K562 (cell line): ENCODE measurements around the gene SH3BP5L. TPM values are rescaled to one million over a fixed set of nuclear protein-coding genes. Genes with fewer than 3 reads are reported as not detected.

Source experiments
- CBX2 ChIP-seq: fragments of 200-600 bp; sonication (generic); IDR thresholded peaks from one replicate; pipeline ENCODE4 v1.6.1; 2012; ENCODE audit warnings: mild to moderate bottlenecking, low read length, inconsistent platforms; ENCODE audit not compliant: insufficient read depth, poor library complexity, severe bottlenecking
- CC2D1A ChIP-seq: fragments of 450-650 bp; IDR thresholded peaks from 2 replicates; pipeline ENCODE4 v1.6.1; 2017; ENCODE audit warnings: mild to moderate bottlenecking
- CREBBP ChIP-seq: IDR thresholded peaks from one replicate; pipeline ENCODE4 v1.6.1; 2012; ENCODE audit warnings: low read depth, mild to moderate bottlenecking, control low read depth, inconsistent platforms, low read length
- EP300 ChIP-seq: IDR thresholded peaks from 2 replicates; pipeline ENCODE4 v1.6.1; 2012; ENCODE audit warnings: low read length, improper control_type of control experiment
- FUS ChIP-seq: fragments of 200-400 bp; formaldehyde crosslinking; optimal IDR thresholded peaks from 2 replicates; pipeline ENCODE3; 2017; ENCODE audit warnings: low read depth, low read length
- HNRNPH1 ChIP-seq: fragments of 200-400 bp; formaldehyde crosslinking; optimal IDR thresholded peaks from 2 replicates; pipeline ENCODE3; 2017; ENCODE audit warnings: low read depth, mild to moderate bottlenecking, low read length, moderate library complexity
- MAFK ChIP-seq: IDR thresholded peaks from 2 replicates; pipeline ENCODE4 v1.6.1; 2011; ENCODE audit warnings: low read length, improper control_type of control experiment
- PHB ChIP-seq: fragments of 250-450 bp; sonication (Bioruptor Pico); IDR thresholded peaks from 2 replicates; pipeline ENCODE4 v1.5.0; 2021
- PML ChIP-seq: IDR thresholded peaks from 2 replicates; pipeline ENCODE4 v1.6.1; 2012; ENCODE audit warnings: low read length, inconsistent platforms
- PRPF4 ChIP-seq: fragments of 200-400 bp; formaldehyde crosslinking; IDR thresholded peaks from one replicate; pipeline ENCODE4 v1.6.1; 2017; ENCODE audit warnings: low read length, low read depth, mild to moderate bottlenecking; ENCODE audit not compliant: insufficient read depth, poor library complexity, severe bottlenecking
- RFX7 ChIP-seq: fragments of 250-450 bp; sonication (Bioruptor Pico); IDR thresholded peaks from 2 replicates; pipeline ENCODE4 v1.5.1; 2021; ENCODE audit warnings: mild to moderate bottlenecking
- SIRT6 ChIP-seq: IDR thresholded peaks from one replicate; pipeline ENCODE4 v1.6.1; 2012; ENCODE audit warnings: low read depth, mild to moderate bottlenecking, control low read depth, inconsistent platforms, low read length, moderate library complexity
- SMAD4 ChIP-seq: fragments of 250-450 bp; sonication (Bioruptor Pico); conservative IDR thresholded peaks from 2 replicates; pipeline ENCODE4 v1.8.0; 2021; ENCODE audit warnings: inconsistent platforms, mild to moderate bottlenecking, moderate library complexity
- ZBTB17 ChIP-seq: fragments of 450-650 bp; formaldehyde crosslinking; IDR thresholded peaks from 2 replicates; pipeline ENCODE4 v1.4.0; 2020; ENCODE audit warnings: mild to moderate bottlenecking
- ZKSCAN1 ChIP-seq: fragments of 150-350 bp; IDR thresholded peaks from 2 replicates; pipeline ENCODE4 v1.6.1; 2016; ENCODE audit warnings: low read depth, low read length
- ZNF165 ChIP-seq: fragments of 250-450 bp; sonication (Bioruptor Pico); IDR thresholded peaks from 2 replicates; pipeline ENCODE4 v1.4.0; 2020; ENCODE audit warnings: borderline replicate concordance
- ZNF384 ChIP-seq: IDR thresholded peaks from 2 replicates; pipeline ENCODE4 v1.6.1; 2012; ENCODE audit warnings: low read depth, low read length, improper control_type of control experiment
- polyA plus RNA-seq, 8 experiments: library from polyadenylated mRNA; depleted of rRNA in 4 of 8; stranded (reverse) in 5 of 8; unstranded in 3 of 8; fragments of >200 nt; fragmentation: Nextera tagmentation in 2 of 8; fragmentation: Illumina TruSeq in 1 of 8; extraction: Ambion mirVana in 2 of 8; extraction: Trizol in 1 of 8; gene quantifications; 2 replicates each; pipeline versions ENCODE4 v1.2.1 to v1.2.3, GENCODE V29; 2011 to 2014; ENCODE audit warnings: inconsistent platforms in 1 of 8, missing spikeins in 1 of 8
- total RNA-seq, 7 experiments: library from RNA; depleted of rRNA in 6 of 7; stranded (reverse); fragments of >200 nt in 6 of 7; fragmentation: Illumina TruSeq in 2 of 7; extraction: Trizol in 2 of 7; gene quantifications; 2 replicates each; pipeline versions ENCODE4 v1.2.1 to v1.2.3, GENCODE V29; 2011 to 2021; ENCODE audit warnings: low replicate concordance in 1 of 7
- TF ChIP-seq, protein P1 (sequence below): fragments of 450-650 bp; IDR thresholded peaks from one replicate; pipeline ENCODE4 v1.6.1; 2018; ENCODE audit warnings: mild to moderate bottlenecking, moderate library complexity; ENCODE audit not compliant: partially characterized antibody
- TF ChIP-seq, protein P2 (sequence below): fragments of 450-650 bp; formaldehyde crosslinking; IDR thresholded peaks from 2 replicates; pipeline ENCODE4 v1.4.0; 2020; ENCODE audit warnings: mild to moderate bottlenecking, moderate library complexity
- TF ChIP-seq, protein P3 (sequence below), 2 experiments: fragments of 450-650 bp in 1 of 2; sonication (generic) in 1 of 2; formaldehyde crosslinking; conservative IDR thresholded peaks; 2 replicates each; pipeline versions ENCODE4 v1.4.0 to v1.8.1; 2020 to 2022; ENCODE audit warnings: mild to moderate bottlenecking in 1 of 2, missing genetic modification reagents in 1 of 2
- TF ChIP-seq, protein P4 (sequence below): fragments of 450-650 bp; formaldehyde crosslinking; IDR thresholded peaks from 2 replicates; pipeline ENCODE4 v1.4.0; 2022; ENCODE audit warnings: missing genetic modification characterization
- TF ChIP-seq, protein P5 (sequence below): fragments of 250-450 bp; sonication (Bioruptor Pico); IDR thresholded peaks from 2 replicates; pipeline ENCODE4 v1.4.0; 2020; ENCODE audit warnings: borderline replicate concordance

Gene SH3BP5L
- total and polyA plus RNA-seq, 9 of the 15 experiments (the other 6 are each of a cell fraction or from before 2014, with no cell fraction given) = 1.9 to 26.5 (median 15.8) TPM

DNA sequence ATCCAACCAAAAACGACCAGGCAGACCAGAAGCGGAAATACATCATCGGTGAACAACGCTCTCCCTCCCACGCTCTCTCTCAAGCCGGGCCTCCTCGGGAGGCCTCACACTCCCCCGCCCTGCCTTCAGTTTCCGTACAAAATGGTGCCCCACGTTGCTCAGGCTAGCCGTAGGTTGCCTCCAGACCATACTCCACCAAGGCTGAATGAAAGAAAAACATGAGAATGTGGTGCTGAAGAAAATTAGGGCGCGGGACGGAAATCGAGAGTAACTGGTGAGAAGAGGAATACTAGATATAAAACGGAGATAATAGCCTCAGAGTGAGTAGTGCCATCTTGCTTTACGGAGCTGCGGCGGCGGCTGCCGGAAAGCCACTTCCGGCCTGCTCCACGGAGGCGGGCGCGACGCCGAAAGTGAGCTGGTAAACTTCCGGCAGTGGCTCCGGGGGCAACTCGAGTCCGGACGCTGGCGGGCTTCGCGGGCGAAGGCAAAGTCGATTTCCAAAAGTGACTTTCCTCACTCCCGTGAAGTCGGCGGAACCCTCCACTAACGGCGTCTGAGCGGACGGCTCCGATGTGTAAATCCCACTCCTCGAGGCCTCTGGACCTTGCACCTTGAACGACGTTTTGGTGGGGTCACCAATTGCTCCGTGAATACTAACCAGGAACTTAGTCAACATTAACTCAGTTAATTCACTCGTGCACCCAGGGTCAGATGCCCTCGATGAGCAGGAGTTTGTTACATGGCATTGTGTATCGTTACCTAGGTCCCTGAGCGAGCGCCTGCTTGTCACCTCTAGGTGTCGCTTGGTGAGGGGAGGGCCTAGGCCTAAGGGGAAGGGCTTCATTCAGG, at the start of gene SH3BP5L (continued):
- TF ChIP-seq, protein P1, sequence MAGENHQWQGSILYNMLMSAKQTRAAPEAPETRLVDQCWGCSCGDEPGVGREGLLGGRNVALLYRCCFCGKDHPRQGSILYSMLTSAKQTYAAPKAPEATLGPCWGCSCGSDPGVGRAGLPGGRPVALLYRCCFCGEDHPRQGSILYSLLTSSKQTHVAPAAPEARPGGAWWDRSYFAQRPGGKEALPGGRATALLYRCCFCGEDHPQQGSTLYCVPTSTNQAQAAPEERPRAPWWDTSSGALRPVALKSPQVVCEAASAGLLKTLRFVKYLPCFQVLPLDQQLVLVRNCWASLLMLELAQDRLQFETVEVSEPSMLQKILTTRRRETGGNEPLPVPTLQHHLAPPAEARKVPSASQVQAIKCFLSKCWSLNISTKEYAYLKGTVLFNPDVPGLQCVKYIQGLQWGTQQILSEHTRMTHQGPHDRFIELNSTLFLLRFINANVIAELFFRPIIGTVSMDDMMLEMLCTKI = no peak
- peak; percentile 82 for TF ChIP-seq ZKSCAN1
- peak; percentile 9 for TF ChIP-seq EP300
- TF ChIP-seq PRPF4 = no peak
- TF ChIP-seq CREBBP = no peak
- no peak for TF ChIP-seq ZNF384
- TF ChIP-seq SMAD4 (CRISPR knock-in tag) = 0 out of 2 replicates have a peak, but pooled peaks have one; percentile 12
- TF ChIP-seq, protein P2, sequence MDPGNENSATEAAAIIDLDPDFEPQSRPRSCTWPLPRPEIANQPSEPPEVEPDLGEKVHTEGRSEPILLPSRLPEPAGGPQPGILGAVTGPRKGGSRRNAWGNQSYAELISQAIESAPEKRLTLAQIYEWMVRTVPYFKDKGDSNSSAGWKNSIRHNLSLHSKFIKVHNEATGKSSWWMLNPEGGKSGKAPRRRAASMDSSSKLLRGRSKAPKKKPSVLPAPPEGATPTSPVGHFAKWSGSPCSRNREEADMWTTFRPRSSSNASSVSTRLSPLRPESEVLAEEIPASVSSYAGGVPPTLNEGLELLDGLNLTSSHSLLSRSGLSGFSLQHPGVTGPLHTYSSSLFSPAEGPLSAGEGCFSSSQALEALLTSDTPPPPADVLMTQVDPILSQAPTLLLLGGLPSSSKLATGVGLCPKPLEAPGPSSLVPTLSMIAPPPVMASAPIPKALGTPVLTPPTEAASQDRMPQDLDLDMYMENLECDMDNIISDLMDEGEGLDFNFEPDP (CRISPR knock-in tag) = 0 out of 2 replicates have a peak, but pooled peaks have one; percentile 17
- TF ChIP-seq ZNF165 = no peak
- no peak for TF ChIP-seq CBX2
- TF ChIP-seq, protein P3, sequence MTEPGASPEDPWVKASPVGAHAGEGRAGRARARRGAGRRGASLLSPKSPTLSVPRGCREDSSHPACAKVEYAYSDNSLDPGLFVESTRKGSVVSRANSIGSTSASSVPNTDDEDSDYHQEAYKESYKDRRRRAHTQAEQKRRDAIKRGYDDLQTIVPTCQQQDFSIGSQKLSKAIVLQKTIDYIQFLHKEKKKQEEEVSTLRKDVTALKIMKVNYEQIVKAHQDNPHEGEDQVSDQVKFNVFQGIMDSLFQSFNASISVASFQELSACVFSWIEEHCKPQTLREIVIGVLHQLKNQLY (CRISPR knock-in tag; conservative IDR thresholded peaks at IDR 0.05) = no peak
- TF ChIP-seq HNRNPH1 = no peak
- TF ChIP-seq FUS = no peak
- TF ChIP-seq MAFK = no peak
- no peak for TF ChIP-seq SIRT6
- no peak for TF ChIP-seq CC2D1A
- no peak for TF ChIP-seq PHB (CRISPR knock-in tag)
- TF ChIP-seq, protein P4, sequence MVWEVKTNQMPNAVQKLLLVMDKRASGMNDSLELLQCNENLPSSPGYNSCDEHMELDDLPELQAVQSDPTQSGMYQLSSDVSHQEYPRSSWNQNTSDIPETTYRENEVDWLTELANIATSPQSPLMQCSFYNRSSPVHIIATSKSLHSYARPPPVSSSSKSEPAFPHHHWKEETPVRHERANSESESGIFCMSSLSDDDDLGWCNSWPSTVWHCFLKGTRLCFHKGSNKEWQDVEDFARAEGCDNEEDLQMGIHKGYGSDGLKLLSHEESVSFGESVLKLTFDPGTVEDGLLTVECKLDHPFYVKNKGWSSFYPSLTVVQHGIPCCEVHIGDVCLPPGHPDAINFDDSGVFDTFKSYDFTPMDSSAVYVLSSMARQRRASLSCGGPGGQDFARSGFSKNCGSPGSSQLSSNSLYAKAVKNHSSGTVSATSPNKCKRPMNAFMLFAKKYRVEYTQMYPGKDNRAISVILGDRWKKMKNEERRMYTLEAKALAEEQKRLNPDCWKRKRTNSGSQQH = no peak
- TF ChIP-seq ZBTB17 = peak; percentile 43; the same call in 1 of the 2 replicates
- TF ChIP-seq, protein P5, sequence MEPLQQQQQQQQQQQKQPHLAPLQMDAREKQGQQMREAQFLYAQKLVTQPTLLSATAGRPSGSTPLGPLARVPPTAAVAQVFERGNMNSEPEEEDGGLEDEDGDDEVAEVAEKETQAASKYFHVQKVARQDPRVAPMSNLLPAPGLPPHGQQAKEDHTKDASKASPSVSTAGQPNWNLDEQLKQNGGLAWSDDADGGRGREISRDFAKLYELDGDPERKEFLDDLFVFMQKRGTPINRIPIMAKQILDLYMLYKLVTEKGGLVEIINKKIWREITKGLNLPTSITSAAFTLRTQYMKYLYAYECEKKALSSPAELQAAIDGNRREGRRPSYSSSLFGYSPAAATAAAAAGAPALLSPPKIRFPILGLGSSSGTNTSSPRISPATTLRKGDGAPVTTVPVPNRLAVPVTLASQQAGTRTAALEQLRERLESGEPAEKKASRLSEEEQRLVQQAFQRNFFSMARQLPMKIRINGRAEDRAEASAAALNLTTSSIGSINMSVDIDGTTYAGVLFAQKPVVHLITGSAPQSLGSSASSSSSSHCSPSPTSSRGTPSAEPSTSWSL (CRISPR knock-in tag) = no peak
- no peak for TF ChIP-seq RFX7 (CRISPR knock-in tag)
- TF ChIP-seq PML = peak; percentile 63
